ENCODE data around the gene TACC2.
"Not testable (repeated sequence)": the region's sequence is repeated elsewhere in the genome, so short reads cannot be mapped to it uniquely, and the experiment has no call there.

The TACC2 gene

DNA sequence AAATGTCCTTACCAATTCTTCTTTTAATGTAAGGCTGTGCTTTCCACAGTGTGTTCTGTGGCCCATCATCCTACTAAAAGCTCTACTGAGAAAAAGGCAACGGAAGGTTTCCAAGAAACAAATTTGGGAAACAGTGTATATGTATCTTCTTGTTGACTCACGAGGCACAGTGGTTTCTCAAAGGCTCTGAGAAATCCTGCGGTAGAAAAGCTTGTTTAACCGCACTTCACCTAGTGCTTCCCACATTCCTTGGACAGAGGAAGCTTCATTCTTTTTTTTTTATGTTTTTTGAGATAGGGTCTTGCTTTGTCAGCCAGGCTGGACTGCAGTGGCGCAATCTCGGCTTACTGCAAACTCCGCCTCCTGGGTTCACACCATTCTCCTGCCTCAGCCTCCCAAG lies 84.5 kb downstream of the TACC2 start:
- no peak overlapping the region for H3K56ac ChIP-seq (ENCODE audit: low read length)
- H4K5ac ChIP-seq (ENCODE audit: low read length) = no peak overlapping the region
- no peak overlapping the region for H3K9ac ChIP-seq (ENCODE audit: low read length)
- no peak overlapping the region for H2BK15ac ChIP-seq (replicated peaks; ENCODE audit: low read depth)
- H3K27ac ChIP-seq (ENCODE audit: low read depth, low read length) = no peak overlapping the region
- H3K36me3 ChIP-seq (ENCODE audit: control insufficient read depth, insufficient read depth, low read length) = no peaks in the 10 kb centered on the region
- no peak for DNase-seq
- H3K27me3 ChIP-seq (ENCODE audit: insufficient read depth, low read length, poor library complexity) = no peaks in the 10 kb centered on the region
- H3K18ac ChIP-seq (ENCODE audit: low read length) = no peak overlapping the region
- no peaks in the 10 kb centered on the region for H3K79me2 ChIP-seq (ENCODE audit: control insufficient read depth, insufficient read depth, low read length)
- H4K8ac ChIP-seq (ENCODE audit: low read depth, low read length) = no peak overlapping the region
- no CpG with 5 or more reads among the region's 7 CpGs for WGBS (ENCODE audit: extremely low coverage, insufficient coverage, low lambda C conversion rate)
- no peak overlapping the region for H2BK5ac ChIP-seq (ENCODE audit: low read length)
- no peak overlapping the region for H2AK5ac ChIP-seq (ENCODE audit: low read length)
- H3K4me2 ChIP-seq (ENCODE audit: low read length) = no peak overlapping the region
- no peak overlapping the region for H3K4me3 ChIP-seq (ENCODE audit: low read length)
- no peaks in the 10 kb centered on the region for H3K79me1 ChIP-seq (ENCODE audit: low read length)
- H3K4ac ChIP-seq (ENCODE audit: low read depth, low read length) = no peak overlapping the region
- no peak overlapping the region for H3K23ac ChIP-seq (ENCODE audit: low read length)
- no peaks in the 10 kb centered on the region for H3K4me1 ChIP-seq (ENCODE audit: control insufficient read depth, low read depth, low read length)
- H2BK120ac ChIP-seq (ENCODE audit: low read depth, low read length) = no peak overlapping the region

GRCh38 chr10:122075171-122075570 lies 86.2 kb downstream of the TACC2 start:
- H3K4me3 ChIP-seq (ENCODE audit: low read length) = no peak overlapping the region
- H3K4me1 ChIP-seq (ENCODE audit: control insufficient read depth, low read depth, low read length) = no peaks in the 10 kb centered on the region
- no peaks in the 10 kb centered on the region for H3K36me3 ChIP-seq (ENCODE audit: control insufficient read depth, insufficient read depth, low read length)
- DNase-seq = no peak
- H2BK5ac ChIP-seq (ENCODE audit: low read length) = no peak overlapping the region
- no peak overlapping the region for H3K4ac ChIP-seq (ENCODE audit: low read depth, low read length)
- H2AK5ac ChIP-seq (ENCODE audit: low read length) = no peak overlapping the region
- no CpG with 5 or more reads among the region's 9 CpGs for WGBS (ENCODE audit: extremely low coverage, insufficient coverage, low lambda C conversion rate)
- H3K18ac ChIP-seq (ENCODE audit: low read length) = no peak overlapping the region
- no peak overlapping the region for H2BK120ac ChIP-seq (ENCODE audit: low read depth, low read length)
- no peaks in the 10 kb centered on the region for H3K79me2 ChIP-seq (ENCODE audit: control insufficient read depth, insufficient read depth, low read length)
- no peak overlapping the region for H4K8ac ChIP-seq (ENCODE audit: low read depth, low read length)
- no peak overlapping the region for H4K5ac ChIP-seq (ENCODE audit: low read length)
- H3K9ac ChIP-seq (ENCODE audit: low read length) = no peak overlapping the region
- no peak overlapping the region for H2BK15ac ChIP-seq (replicated peaks; ENCODE audit: low read depth)
- no peak overlapping the region for H3K23ac ChIP-seq (ENCODE audit: low read length)
- no peaks in the 10 kb centered on the region for H3K27me3 ChIP-seq (ENCODE audit: insufficient read depth, low read length, poor library complexity)
- no peaks in the 10 kb centered on the region for H3K79me1 ChIP-seq (ENCODE audit: low read length)
- no peak overlapping the region for H3K27ac ChIP-seq (ENCODE audit: low read depth, low read length)
- H3K4me2 ChIP-seq (ENCODE audit: low read length) = no peak overlapping the region
- no peak overlapping the region for H3K56ac ChIP-seq (ENCODE audit: low read length)

DNA sequence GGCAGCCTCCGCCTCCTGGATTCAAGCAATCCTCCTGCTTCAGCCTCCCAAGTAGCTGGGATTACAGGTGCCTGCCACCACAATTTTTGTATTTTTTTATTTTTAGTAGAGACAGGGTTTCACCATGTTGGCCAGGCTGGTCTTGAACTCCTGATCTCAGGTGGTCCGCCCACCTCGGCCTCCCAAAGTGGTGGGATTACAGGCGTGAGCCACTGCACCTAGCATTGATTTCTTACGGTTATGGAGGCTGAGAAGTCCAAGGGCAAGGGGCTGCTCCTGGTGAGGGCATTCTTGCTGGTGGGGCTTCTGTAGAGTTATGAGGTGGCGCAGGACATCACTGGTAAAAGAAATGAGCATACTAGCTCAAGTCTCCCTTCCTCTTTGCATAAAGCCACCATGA lies 86.9 kb downstream of the TACC2 start:
- H3K79me2 ChIP-seq (ENCODE audit: control insufficient read depth, insufficient read depth, low read length); H3K18ac ChIP-seq (ENCODE audit: low read length); H3K79me1 ChIP-seq (ENCODE audit: low read length); H3K27ac ChIP-seq (ENCODE audit: low read depth, low read length); H3K23ac ChIP-seq (ENCODE audit: low read length); H4K8ac ChIP-seq (ENCODE audit: low read depth, low read length); H4K5ac ChIP-seq (ENCODE audit: low read length); H3K4me3 ChIP-seq (ENCODE audit: low read length); DNase-seq; H2BK120ac ChIP-seq (ENCODE audit: low read depth, low read length); H2BK15ac ChIP-seq (replicated peaks; ENCODE audit: low read depth); H3K9ac ChIP-seq (ENCODE audit: low read length); H2BK5ac ChIP-seq (ENCODE audit: low read length); H3K27me3 ChIP-seq (ENCODE audit: insufficient read depth, low read length, poor library complexity); H3K4me2 ChIP-seq (ENCODE audit: low read length); H3K4me1 ChIP-seq (ENCODE audit: control insufficient read depth, low read depth, low read length); H3K4ac ChIP-seq (ENCODE audit: low read depth, low read length); H3K56ac ChIP-seq (ENCODE audit: low read length); H2AK5ac ChIP-seq (ENCODE audit: low read length); H3K36me3 ChIP-seq (ENCODE audit: control insufficient read depth, insufficient read depth, low read length): not testable (repeated sequence)
- no CpG with 5 or more reads among the region's 6 CpGs for WGBS (ENCODE audit: extremely low coverage, insufficient coverage, low lambda C conversion rate)

DNA sequence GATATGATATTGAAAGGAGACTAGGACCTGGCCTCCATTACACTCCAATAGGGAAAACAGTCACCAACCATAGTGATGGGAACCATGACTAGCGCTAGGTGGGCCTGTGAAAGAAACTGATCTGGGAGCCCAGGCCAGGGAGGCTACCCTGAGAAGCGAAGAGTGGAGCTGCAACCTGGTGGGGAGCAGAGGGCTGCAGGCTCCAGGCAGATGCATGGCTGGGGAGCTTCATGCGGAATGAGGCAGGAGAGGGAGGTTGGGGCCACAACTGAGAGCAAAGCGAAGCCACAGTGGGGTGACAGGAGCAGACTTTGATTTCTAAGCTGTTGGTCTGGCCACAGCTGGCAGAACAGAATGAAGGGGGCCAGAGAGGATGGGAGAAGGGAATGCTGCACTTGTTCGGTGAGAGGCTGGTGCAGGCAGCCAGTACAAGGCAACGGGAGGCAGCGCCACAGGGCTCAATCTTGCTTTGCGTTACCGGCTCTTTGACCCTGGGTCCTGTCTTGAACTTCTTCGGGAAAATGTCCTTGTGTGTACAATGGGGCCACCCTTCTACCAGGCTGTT lies 88.4 kb downstream of the TACC2 start:
- Histone ChIP-seq H3K23ac (ENCODE audit: low read length) (no peak overlapping the region), H3K27me3 (ENCODE audit: insufficient read depth, low read length, poor library complexity) (no peaks in the 10 kb centered on the region)
- DNase-seq = no peak

DNA sequence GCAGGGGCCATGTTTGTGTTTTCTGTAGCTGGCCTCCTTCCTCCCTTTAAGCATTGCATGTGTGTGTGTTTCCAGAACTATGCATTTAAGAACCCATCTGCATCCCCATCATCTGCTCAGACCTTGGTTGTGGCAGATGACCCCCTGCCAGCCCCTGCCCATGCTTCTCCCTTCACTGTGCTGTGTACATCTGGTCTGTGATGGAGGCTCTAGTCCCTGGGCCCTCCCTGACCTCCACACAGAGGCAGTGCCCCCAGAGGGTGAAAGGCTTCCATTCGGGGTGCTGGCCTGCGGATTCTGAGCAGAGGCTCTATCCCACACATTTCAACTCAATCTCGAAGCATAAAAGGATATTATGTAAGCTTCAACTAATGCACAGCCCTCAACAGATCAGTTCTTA lies 89.4 kb downstream of the TACC2 start:
- no peak overlapping the region for H2BK15ac ChIP-seq (replicated peaks; ENCODE audit: low read depth)
- no peak overlapping the region for H3K4ac ChIP-seq (ENCODE audit: low read depth, low read length)
- no peaks in the 10 kb centered on the region for H3K27me3 ChIP-seq (ENCODE audit: insufficient read depth, low read length, poor library complexity)
- DNase-seq = no peak
- no peaks in the 10 kb centered on the region for H3K36me3 ChIP-seq (ENCODE audit: control insufficient read depth, insufficient read depth, low read length)
- H3K4me2 ChIP-seq (ENCODE audit: low read length) = no peak overlapping the region
- no peak overlapping the region for H2BK120ac ChIP-seq (ENCODE audit: low read depth, low read length)
- WGBS (ENCODE audit: extremely low coverage, insufficient coverage, low lambda C conversion rate) = no CpG with 5 or more reads among the region's 3 CpGs
- H3K4me3 ChIP-seq (ENCODE audit: low read length) = no peak overlapping the region
- H2AK5ac ChIP-seq (ENCODE audit: low read length) = no peak overlapping the region
- H3K27ac ChIP-seq (ENCODE audit: low read depth, low read length) = no peak overlapping the region
- no peaks in the 10 kb centered on the region for H3K4me1 ChIP-seq (ENCODE audit: control insufficient read depth, low read depth, low read length)
- H3K23ac ChIP-seq (ENCODE audit: low read length) = no peak overlapping the region
- no peak overlapping the region for H4K5ac ChIP-seq (ENCODE audit: low read length)
- no peaks in the 10 kb centered on the region for H3K79me2 ChIP-seq (ENCODE audit: control insufficient read depth, insufficient read depth, low read length)
- H3K18ac ChIP-seq (ENCODE audit: low read length) = no peak overlapping the region
- no peak overlapping the region for H2BK5ac ChIP-seq (ENCODE audit: low read length)
- H4K8ac ChIP-seq (ENCODE audit: low read depth, low read length) = no peak overlapping the region
- H3K56ac ChIP-seq (ENCODE audit: low read length) = no peak overlapping the region
- no peak overlapping the region for H3K9ac ChIP-seq (ENCODE audit: low read length)
- no peaks in the 10 kb centered on the region for H3K79me1 ChIP-seq (ENCODE audit: low read length)

More for the DNA sequence above, 88.4 kb downstream of the TACC2 start:
- no CpG with 5 or more reads among the region's 10 CpGs for WGBS (ENCODE audit: extremely low coverage, insufficient coverage, low lambda C conversion rate)
- no peak overlapping the region for H3K9ac ChIP-seq (ENCODE audit: low read length)
- no peak overlapping the region for H4K5ac ChIP-seq (ENCODE audit: low read length)
- H3K36me3 ChIP-seq (ENCODE audit: control insufficient read depth, insufficient read depth, low read length) = no peaks in the 10 kb centered on the region
- H3K18ac ChIP-seq (ENCODE audit: low read length) = no peak overlapping the region
- H3K27ac ChIP-seq (ENCODE audit: low read depth, low read length) = no peak overlapping the region
- H3K56ac ChIP-seq (ENCODE audit: low read length) = no peak overlapping the region
- H3K79me2 ChIP-seq (ENCODE audit: control insufficient read depth, insufficient read depth, low read length) = no peaks in the 10 kb centered on the region
- no peak overlapping the region for H2AK5ac ChIP-seq (ENCODE audit: low read length)
- no peaks in the 10 kb centered on the region for H3K79me1 ChIP-seq (ENCODE audit: low read length)
- H2BK120ac ChIP-seq (ENCODE audit: low read depth, low read length) = no peak overlapping the region
- H3K4me1 ChIP-seq (ENCODE audit: control insufficient read depth, low read depth, low read length) = no peaks in the 10 kb centered on the region
- no peak overlapping the region for H3K4me3 ChIP-seq (ENCODE audit: low read length)
- no peak overlapping the region for H3K4me2 ChIP-seq (ENCODE audit: low read length)
- H2BK5ac ChIP-seq (ENCODE audit: low read length) = no peak overlapping the region
- no peak overlapping the region for H2BK15ac ChIP-seq (replicated peaks; ENCODE audit: low read depth)
- no peak overlapping the region for H3K4ac ChIP-seq (ENCODE audit: low read depth, low read length)
- no peak overlapping the region for H4K8ac ChIP-seq (ENCODE audit: low read depth, low read length)

Data from mesendoderm (in vitro differentiated cells).